PC-3 (cell line): ENCODE measurements around the gene STUM.

Experiments
- EZH2 ChIP-seq: fragments of 300-600 bp; sonication (generic); IDR thresholded peaks from one replicate; pipeline ENCODE4 v1.6.1; 2017; ENCODE audit warnings: antibody characterized with exemption, mild to moderate bottlenecking, low read length; ENCODE audit not compliant: unreplicated experiment
- TF ChIP-seq, protein P1 (sequence below): fragments of 300-600 bp; sonication (generic); conservative IDR thresholded peaks from 2 replicates; pipeline ENCODE4 v1.5.1; 2017; ENCODE audit warnings: antibody characterized with exemption, low read depth, mild to moderate bottlenecking, low read length

DNA sequence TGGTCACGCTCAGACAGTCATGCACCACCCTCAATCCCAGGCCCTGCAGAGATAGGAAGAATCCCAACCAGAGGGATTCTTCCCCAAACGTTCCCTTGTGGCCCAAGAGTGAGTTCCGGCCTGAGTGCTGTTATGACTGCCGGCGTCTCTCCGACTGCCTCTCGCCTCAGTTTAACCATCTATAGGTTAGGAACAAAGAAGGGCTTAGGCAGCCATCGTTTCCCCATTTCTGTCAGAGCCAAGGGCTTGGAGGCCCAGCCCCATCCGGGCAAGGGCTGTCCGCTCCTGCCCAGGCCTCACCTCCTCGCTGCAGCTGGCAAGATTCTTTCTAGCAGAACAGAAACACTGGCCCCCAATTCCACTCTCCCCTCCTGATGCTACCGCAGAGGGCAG, 58.7 kb downstream of the STUM start:
- TF ChIP-seq, protein P1, sequence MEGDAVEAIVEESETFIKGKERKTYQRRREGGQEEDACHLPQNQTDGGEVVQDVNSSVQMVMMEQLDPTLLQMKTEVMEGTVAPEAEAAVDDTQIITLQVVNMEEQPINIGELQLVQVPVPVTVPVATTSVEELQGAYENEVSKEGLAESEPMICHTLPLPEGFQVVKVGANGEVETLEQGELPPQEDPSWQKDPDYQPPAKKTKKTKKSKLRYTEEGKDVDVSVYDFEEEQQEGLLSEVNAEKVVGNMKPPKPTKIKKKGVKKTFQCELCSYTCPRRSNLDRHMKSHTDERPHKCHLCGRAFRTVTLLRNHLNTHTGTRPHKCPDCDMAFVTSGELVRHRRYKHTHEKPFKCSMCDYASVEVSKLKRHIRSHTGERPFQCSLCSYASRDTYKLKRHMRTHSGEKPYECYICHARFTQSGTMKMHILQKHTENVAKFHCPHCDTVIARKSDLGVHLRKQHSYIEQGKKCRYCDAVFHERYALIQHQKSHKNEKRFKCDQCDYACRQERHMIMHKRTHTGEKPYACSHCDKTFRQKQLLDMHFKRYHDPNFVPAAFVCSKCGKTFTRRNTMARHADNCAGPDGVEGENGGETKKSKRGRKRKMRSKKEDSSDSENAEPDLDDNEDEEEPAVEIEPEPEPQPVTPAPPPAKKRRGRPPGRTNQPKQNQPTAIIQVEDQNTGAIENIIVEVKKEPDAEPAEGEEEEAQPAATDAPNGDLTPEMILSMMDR: no peak
- TF ChIP-seq EZH2: no peak
